WTC11 (cell line): ENCODE measurements around the gene FAM200A. TPM values are rescaled to one million over a fixed set of nuclear protein-coding genes. Genes with fewer than 3 reads are reported as not detected.

ENCODE experiments used
- ATF2 ChIP-seq: sonication (generic); formaldehyde crosslinking; IDR thresholded peaks from 2 replicates; pipeline ENCODE4 v1.8.1; 2022; ENCODE audit warnings: low read depth, missing genetic modification reagents, borderline replicate concordance
- CTCF ChIP-seq: fragments of 200-600 bp; IDR thresholded peaks from 2 replicates; pipeline ENCODE4 v1.8.0; 2022; ENCODE audit warnings: antibody characterized with exemption
- E2F1 ChIP-seq: sonication (generic); formaldehyde crosslinking; IDR thresholded peaks from 2 replicates; pipeline ENCODE4 v1.8.0; 2022; ENCODE audit warnings: mild to moderate bottlenecking, missing genetic modification reagents
- ERG ChIP-seq: fragments of 250-450 bp; sonication (Bioruptor Pico); IDR thresholded peaks from 2 replicates; pipeline ENCODE4 v1.8.0; 2021; ENCODE audit warnings: mild to moderate bottlenecking
- ETV6 ChIP-seq: sonication (generic); formaldehyde crosslinking; IDR thresholded peaks from 2 replicates; pipeline ENCODE4 v1.8.1; 2022; ENCODE audit warnings: mild to moderate bottlenecking, missing genetic modification reagents
- FOXJ3 ChIP-seq: sonication (generic); formaldehyde crosslinking; IDR thresholded peaks from 2 replicates; pipeline ENCODE4 v1.9.0; 2021; ENCODE audit warnings: missing genetic modification reagents, mild to moderate bottlenecking, borderline replicate concordance
- IRF1 ChIP-seq: sonication (generic); formaldehyde crosslinking; IDR thresholded peaks from 2 replicates; pipeline ENCODE4 v1.8.0; 2023; ENCODE audit warnings: missing genetic modification reagents
- MYBL2 ChIP-seq: sonication (generic); formaldehyde crosslinking; IDR thresholded peaks from 2 replicates; pipeline ENCODE4 v1.8.1; 2023; ENCODE audit warnings: mild to moderate bottlenecking, moderate library complexity, missing genetic modification reagents
- NR1H2 ChIP-seq: sonication (generic); formaldehyde crosslinking; IDR thresholded peaks from 2 replicates; pipeline ENCODE4 v1.9.0; 2021; ENCODE audit warnings: mild to moderate bottlenecking, moderate library complexity, missing genetic modification reagents
- RELA ChIP-seq: sonication (generic); formaldehyde crosslinking; IDR thresholded peaks from 2 replicates; pipeline ENCODE4 v1.8.1; 2022; ENCODE audit warnings: missing genetic modification reagents, mild to moderate bottlenecking, borderline replicate concordance
- SOX15 ChIP-seq: fragments of 250-450 bp; sonication (Bioruptor Pico); IDR thresholded peaks from 2 replicates; pipeline ENCODE4 v1.9.0; 2021; ENCODE audit warnings: mild to moderate bottlenecking
- SP1 ChIP-seq: sonication (generic); formaldehyde crosslinking; conservative IDR thresholded peaks from 2 replicates; pipeline ENCODE4 v1.8.1; 2022; ENCODE audit warnings: missing genetic modification reagents
- TEAD4 ChIP-seq: sonication (generic); formaldehyde crosslinking; IDR thresholded peaks from 2 replicates; pipeline ENCODE4 v1.8.0; 2022; ENCODE audit warnings: mild to moderate bottlenecking, missing genetic modification reagents
- ZMAT4 ChIP-seq: fragments of 250-450 bp; sonication (Bioruptor Pico); IDR thresholded peaks from 2 replicates; pipeline ENCODE4 v1.9.0; 2021; ENCODE audit warnings: mild to moderate bottlenecking
- ZNF232 ChIP-seq: sonication (generic); formaldehyde crosslinking; IDR thresholded peaks from 2 replicates; pipeline ENCODE4 v1.8.0; 2022; ENCODE audit warnings: mild to moderate bottlenecking, missing genetic modification reagents
- ZNF263 ChIP-seq: sonication (generic); formaldehyde crosslinking; IDR thresholded peaks from 2 replicates; pipeline ENCODE4 v1.8.1; 2022; ENCODE audit warnings: low read depth, mild to moderate bottlenecking, moderate library complexity, missing genetic modification reagents
- ZNF396 ChIP-seq: fragments of 250-450 bp; sonication (Bioruptor Pico); IDR thresholded peaks from 2 replicates; pipeline ENCODE4 v1.8.0; 2021; ENCODE audit warnings: mild to moderate bottlenecking, moderate library complexity, borderline replicate concordance
- ZNF416 ChIP-seq: fragments of 250-450 bp; sonication (Bioruptor Pico); IDR thresholded peaks from 2 replicates; pipeline ENCODE4 v1.9.0; 2021; ENCODE audit warnings: mild to moderate bottlenecking, inconsistent platforms
- ZNF671 ChIP-seq: fragments of 250-450 bp; sonication (Bioruptor Pico); IDR thresholded peaks from 2 replicates; pipeline ENCODE4 v1.8.0; 2021; ENCODE audit warnings: mild to moderate bottlenecking
- total RNA-seq: library from RNA; stranded (reverse); gene quantifications from 3 replicates; pipeline ENCODE4 v1.2.3, GENCODE V29; 2021
- TF ChIP-seq, protein P1 (sequence below): sonication (generic); formaldehyde crosslinking; IDR thresholded peaks from 2 replicates; pipeline ENCODE4 v1.8.0; 2023; ENCODE audit warnings: missing genetic modification reagents, mild to moderate bottlenecking, borderline replicate concordance
- TF ChIP-seq, protein P2 (sequence below): sonication (generic); formaldehyde crosslinking; IDR thresholded peaks from 2 replicates; pipeline ENCODE4 v1.8.1; 2023; ENCODE audit warnings: mild to moderate bottlenecking, missing genetic modification reagents, moderate library complexity

Gene FAM200A
- total RNA-seq, 1 experiment from 2014 or later: 5.9 TPM

DNA sequence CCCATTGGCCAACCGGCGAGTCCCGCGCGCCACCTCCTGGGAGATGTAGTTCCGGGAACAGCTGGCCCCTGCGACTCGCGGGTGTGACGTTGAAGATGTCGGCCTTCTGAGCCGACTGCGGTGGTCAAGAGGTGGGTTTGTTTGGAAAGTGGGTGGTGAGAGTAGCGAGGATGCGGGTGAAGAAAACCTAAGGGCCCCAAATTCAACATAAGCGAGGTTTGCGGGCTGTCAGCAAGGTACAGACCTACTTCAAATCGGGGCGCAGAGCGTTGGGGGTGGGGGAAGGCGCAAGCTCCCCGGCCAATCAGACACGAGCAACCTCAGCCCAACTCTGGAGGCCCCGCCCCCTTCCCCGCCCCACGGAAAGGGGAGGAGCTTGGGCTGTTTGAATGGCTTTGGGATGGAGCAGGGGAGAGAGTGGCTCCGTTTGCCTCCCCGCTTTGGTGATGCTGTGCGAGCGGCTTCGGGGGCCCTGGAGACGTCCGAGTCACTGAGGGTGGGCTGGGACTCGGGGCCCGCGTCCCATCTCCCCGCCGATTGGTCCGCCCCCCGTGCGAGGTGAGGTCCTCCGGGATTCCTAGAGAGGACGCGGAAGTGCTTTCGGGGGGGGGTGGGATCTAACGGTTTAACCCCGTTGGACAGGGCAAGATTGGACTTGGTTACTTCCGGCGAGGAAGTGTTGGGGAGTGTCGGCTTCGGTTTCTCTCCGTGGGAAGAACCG, 47.2 kb downstream of the FAM200A start, which contains the start of gene ZKSCAN5 (continued):
- TF ChIP-seq ATF2 (CRISPR knock-in tag): no peak
- no peak for TF ChIP-seq TEAD4 (CRISPR knock-in tag)
- no peak for TF ChIP-seq SOX15
- TF ChIP-seq ZNF671 (CRISPR knock-in tag): no peak
- no peak for TF ChIP-seq ERG (CRISPR knock-in tag)
- TF ChIP-seq RELA: no peak
- TF ChIP-seq MYBL2: peak; percentile 90
- TF ChIP-seq IRF1 (CRISPR knock-in tag): no peak
- TF ChIP-seq, protein P1, sequence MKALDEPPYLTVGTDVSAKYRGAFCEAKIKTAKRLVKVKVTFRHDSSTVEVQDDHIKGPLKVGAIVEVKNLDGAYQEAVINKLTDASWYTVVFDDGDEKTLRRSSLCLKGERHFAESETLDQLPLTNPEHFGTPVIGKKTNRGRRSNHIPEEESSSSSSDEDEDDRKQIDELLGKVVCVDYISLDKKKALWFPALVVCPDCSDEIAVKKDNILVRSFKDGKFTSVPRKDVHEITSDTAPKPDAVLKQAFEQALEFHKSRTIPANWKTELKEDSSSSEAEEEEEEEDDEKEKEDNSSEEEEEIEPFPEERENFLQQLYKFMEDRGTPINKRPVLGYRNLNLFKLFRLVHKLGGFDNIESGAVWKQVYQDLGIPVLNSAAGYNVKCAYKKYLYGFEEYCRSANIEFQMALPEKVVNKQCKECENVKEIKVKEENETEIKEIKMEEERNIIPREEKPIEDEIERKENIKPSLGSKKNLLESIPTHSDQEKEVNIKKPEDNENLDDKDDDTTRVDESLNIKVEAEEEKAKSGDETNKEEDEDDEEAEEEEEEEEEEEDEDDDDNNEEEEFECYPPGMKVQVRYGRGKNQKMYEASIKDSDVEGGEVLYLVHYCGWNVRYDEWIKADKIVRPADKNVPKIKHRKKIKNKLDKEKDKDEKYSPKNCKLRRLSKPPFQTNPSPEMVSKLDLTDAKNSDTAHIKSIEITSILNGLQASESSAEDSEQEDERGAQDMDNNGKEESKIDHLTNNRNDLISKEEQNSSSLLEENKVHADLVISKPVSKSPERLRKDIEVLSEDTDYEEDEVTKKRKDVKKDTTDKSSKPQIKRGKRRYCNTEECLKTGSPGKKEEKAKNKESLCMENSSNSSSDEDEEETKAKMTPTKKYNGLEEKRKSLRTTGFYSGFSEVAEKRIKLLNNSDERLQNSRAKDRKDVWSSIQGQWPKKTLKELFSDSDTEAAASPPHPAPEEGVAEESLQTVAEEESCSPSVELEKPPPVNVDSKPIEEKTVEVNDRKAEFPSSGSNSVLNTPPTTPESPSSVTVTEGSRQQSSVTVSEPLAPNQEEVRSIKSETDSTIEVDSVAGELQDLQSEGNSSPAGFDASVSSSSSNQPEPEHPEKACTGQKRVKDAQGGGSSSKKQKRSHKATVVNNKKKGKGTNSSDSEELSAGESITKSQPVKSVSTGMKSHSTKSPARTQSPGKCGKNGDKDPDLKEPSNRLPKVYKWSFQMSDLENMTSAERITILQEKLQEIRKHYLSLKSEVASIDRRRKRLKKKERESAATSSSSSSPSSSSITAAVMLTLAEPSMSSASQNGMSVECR (CRISPR knock-in tag): peak; percentile 44; the same call in 1 of the 2 replicates
- no peak for TF ChIP-seq ZNF396 (CRISPR knock-in tag)
- TF ChIP-seq, protein P2, sequence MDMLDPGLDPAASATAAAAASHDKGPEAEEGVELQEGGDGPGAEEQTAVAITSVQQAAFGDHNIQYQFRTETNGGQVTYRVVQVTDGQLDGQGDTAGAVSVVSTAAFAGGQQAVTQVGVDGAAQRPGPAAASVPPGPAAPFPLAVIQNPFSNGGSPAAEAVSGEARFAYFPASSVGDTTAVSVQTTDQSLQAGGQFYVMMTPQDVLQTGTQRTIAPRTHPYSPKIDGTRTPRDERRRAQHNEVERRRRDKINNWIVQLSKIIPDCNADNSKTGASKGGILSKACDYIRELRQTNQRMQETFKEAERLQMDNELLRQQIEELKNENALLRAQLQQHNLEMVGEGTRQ: no peak
- TF ChIP-seq E2F1 (CRISPR knock-in tag): no peak
- no peak for TF ChIP-seq ZNF232 (CRISPR knock-in tag)
- TF ChIP-seq CTCF: no peak
- TF ChIP-seq ZNF263 (CRISPR knock-in tag): no peak
- TF ChIP-seq SP1: peak; percentile 73; the same call in 1 of the 2 replicates
- TF ChIP-seq ETV6: peak; percentile 22; the same call in 1 of the 2 replicates
- TF ChIP-seq FOXJ3 (CRISPR knock-in tag): no peak
- TF ChIP-seq ZMAT4 (CRISPR knock-in tag): no peak
- no peak for TF ChIP-seq ZNF416
- TF ChIP-seq NR1H2: no peak
